Measurements from ENCODE around the gene RBM19. TPM values are rescaled to one million over a fixed set of nuclear protein-coding genes. Genes with fewer than 3 reads are reported as not detected.

RBM19 gene
- total RNA-seq, 1 donor from 2014 or later: 77.0 TPM

DNA sequence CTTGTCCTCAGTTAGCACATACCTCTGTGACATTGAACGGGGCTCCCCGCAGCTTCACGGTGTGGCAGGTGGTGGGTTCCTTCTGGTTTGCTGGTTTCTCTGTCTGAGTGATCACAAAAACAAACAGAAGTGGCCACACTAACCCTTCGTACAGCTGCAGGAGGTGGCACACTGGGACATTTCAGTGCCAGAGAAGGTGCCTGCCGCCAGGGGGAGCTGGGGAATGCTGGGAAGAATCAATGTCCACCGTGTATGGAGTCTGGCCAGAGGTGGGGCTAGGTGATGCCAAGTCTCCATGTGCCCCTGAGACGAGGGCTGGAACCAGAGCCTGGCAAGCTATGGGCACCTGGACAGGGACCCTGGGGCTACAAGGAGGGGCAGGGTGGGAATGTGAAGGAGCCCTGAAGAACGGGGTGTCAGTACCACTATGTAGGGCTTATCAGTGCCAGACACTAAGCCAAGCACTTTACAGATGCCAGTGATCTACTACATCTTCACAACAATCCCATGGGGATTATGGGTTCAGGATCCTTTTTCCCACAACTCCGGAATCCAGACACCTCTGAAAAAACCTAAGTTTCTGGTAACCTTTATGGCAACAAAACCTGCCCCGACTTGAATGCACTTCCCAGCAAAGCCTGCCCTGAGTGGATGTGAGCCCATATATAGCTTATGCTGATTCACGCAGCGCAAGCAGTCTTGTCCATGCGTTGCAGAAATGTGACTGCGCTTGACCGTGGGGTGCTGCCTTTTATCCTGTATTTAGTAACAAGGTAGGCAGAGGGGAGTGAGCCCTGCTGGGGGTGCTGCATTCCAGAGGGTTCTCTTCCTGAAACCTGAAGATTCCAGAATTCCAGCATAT lies 10.8 kb downstream of the RBM19 start:
- DNase-seq: no peak
- no peaks in the 10 kb centered on the region for H3K27me3 Mint-ChIP-seq
- peaks cover 91% of the 10 kb centered on the region for H3K36me3 Mint-ChIP-seq (ENCODE audit: low read depth)
- CTCF ChIA-PET: no interaction called here
- intact Hi-C loops (cut with micrococcal nuclease): no loop called here
- no peak for TF ChIP-seq CTCF (IDR thresholded peaks at IDR 0.05)
- H3K4me3 Mint-ChIP-seq: no peak overlapping the region
- H3K9me3 Mint-ChIP-seq: no peaks in the 10 kb centered on the region
- H3K4me1 Mint-ChIP-seq: no peaks in the 10 kb centered on the region
- no peak overlapping the region for H3K27ac Mint-ChIP-seq
- ATAC-seq (ENCODE audit: low read depth): no peak
- POLR2A ChIA-PET: no interaction called here

DNA sequence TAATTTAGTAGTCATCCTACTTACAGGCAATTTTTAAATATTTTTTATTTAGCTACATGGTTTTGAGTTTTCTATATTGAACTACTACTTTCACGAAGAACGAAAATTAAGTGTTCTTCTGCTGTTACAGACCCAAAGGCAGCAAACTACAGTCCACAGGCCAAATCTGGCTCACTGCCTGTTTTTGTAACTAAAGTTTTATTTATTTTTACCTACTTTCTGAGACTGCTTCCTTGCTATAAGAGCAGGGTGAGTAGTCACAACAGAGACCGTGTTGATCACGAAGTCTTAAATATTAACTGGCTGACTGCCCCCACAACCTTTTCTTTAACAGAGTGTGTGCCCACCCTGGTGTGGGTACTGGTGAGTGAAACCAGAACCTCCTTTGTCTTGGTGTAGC lies 11.6 kb downstream of the RBM19 start:
- no peak for DNase-seq
- H3K27ac Mint-ChIP-seq: no peak overlapping the region
- no peaks in the 10 kb centered on the region for H3K4me1 Mint-ChIP-seq
- intact Hi-C loops (cut with micrococcal nuclease): no loop called here
- no peak for TF ChIP-seq CTCF (IDR thresholded peaks at IDR 0.05)
- no peak overlapping the region for H3K4me3 Mint-ChIP-seq
- H3K27me3 Mint-ChIP-seq: no peaks in the 10 kb centered on the region
- ChIA-PET POLR2A (no interaction called here), CTCF (no interaction called here)
- ATAC-seq (ENCODE audit: low read depth): no peak
- H3K36me3 Mint-ChIP-seq (ENCODE audit: low read depth): peaks cover 88% of the 10 kb centered on the region
- H3K9me3 Mint-ChIP-seq: no peaks in the 10 kb centered on the region

- CTCF ChIA-PET: no interaction called here
- no peaks in the 10 kb centered on the region for H3K9me3 Mint-ChIP-seq
- DNase-seq: no peak
- H3K27me3 Mint-ChIP-seq: no peaks in the 10 kb centered on the region
- intact Hi-C loops (cut with micrococcal nuclease): no loop called here
- no peak overlapping the region for H3K27ac Mint-ChIP-seq
- H3K4me3 Mint-ChIP-seq: no peak overlapping the region
- H3K4me1 Mint-ChIP-seq: no peaks in the 10 kb centered on the region
- H3K36me3 Mint-ChIP-seq (ENCODE audit: low read depth): peaks cover 90% of the 10 kb centered on the region
- TF ChIP-seq CTCF (IDR thresholded peaks at IDR 0.05): no peak
- no peak for ATAC-seq (ENCODE audit: low read depth)
- POLR2A ChIA-PET: no interaction called here
Measured at GRCh38 chr12:113950873-113951272, 15.3 kb downstream of the RBM19 start.

DNA sequence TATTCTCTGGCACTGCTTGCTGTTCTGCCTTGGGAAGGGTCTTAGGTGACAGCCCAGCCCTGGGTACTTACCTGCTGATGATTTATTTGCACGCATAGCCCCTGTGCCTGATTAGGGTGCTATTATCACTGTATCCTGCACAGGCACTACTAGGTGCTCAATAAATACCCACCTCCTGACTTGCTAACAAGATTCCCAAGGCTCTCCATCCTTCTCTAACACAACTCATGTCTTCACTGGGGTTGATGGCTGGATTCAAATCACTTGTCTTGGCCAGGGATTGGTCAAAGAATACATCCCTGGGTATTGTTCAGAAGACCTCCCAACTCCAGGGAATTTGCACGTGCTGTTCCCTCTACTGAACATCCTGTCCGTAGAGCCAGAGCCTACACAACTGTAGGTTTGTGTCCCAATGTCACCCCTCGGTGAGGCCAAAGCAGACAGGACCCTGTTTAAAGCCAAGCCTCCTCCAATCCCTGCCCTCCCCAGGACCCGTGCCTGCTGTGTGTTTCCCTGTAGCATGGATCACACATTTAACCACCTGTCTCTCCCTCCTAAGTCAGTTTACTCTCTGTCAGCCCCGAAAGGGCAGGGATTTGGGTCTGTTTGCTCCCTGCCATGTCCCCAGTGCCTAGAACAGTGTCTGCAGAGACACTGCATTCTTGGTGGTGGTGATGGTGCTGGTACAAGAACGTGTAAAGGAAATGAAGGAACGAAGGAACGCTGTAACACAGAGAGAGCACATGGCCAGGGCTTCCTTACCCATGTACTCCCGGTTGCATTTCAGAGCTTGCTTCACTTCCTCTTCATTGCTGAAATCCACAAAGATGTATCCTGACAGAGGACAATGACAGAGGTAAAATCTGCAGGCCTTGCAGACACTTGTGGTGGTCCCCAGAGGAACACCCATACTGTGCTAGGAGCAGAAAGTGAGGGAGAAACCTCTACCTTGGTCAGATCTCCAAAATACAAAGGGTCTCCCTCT lies 16.5 kb downstream of the RBM19 start:
- DNase-seq (no peak), ATAC-seq (ENCODE audit: low read depth) (no peak)
- peaks cover 89% of the 10 kb centered on the region for H3K36me3 Mint-ChIP-seq (ENCODE audit: low read depth)
- no peak for TF ChIP-seq CTCF (IDR thresholded peaks at IDR 0.05)
- POLR2A ChIA-PET: no interaction called here
- H3K9me3 Mint-ChIP-seq: no peaks in the 10 kb centered on the region
- no peak overlapping the region for H3K27ac Mint-ChIP-seq
- no peak overlapping the region for H3K4me3 Mint-ChIP-seq
- CTCF ChIA-PET: no interaction called here
- H3K27me3 Mint-ChIP-seq: no peaks in the 10 kb centered on the region
- intact Hi-C loops (cut with micrococcal nuclease): no loop called here
- H3K4me1 Mint-ChIP-seq: no peaks in the 10 kb centered on the region
